GM21825 (cell line): ENCODE measurements around the gene ACVR2B.

Experiments
- ATAC-seq: cut with Tn5 transposase; IDR thresholded peaks from one replicate; pipeline ENCODE4 v1.9.1; 2021; ENCODE audit warnings: mild to moderate bottlenecking, moderate library complexity; ENCODE audit not compliant: unreplicated experiment

Gene ACVR2B

DNA sequence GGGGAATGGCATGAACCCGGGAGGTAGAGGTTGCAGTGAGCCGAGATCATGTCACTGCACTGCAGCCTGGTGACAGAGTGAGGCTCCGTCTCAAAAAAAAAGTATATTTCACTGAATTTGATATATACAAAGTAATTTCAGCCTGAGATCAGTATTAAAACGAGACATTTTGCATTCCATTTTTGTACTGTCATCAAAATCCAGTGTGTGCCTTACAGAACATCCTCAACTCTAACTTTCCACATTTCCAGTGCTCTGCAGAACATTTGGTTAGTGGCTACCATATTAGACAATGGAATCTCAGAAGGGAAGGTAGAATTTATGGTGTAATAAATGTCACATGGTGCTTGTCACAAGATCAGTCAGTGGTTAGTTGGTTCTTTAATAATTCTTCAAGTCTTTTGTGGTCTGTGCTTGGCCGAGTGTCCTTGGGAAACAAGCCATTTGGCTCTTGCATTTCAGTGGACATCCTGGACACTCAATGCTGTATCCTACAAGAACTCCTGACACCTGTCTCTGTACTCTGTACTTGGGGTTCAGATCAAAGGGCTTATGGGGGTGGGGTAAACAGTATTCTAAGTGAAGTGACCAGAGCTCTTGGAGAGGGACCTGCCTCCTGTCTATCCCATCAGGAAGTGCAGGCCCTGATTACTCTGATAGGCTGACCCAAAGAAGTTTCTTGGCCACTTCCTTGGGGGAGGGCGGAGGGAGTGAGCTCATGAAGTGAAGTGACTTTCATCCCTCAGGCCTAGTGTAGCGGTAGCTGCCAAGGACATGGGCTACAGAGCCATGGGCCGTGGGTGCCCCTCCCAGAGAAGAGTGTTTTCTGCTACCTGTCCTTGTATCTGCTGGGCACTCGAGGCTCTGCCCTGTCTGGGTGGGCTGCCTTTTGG, 3.7 kb downstream of the ACVR2B start:
- ATAC-seq = no peak

DNA sequence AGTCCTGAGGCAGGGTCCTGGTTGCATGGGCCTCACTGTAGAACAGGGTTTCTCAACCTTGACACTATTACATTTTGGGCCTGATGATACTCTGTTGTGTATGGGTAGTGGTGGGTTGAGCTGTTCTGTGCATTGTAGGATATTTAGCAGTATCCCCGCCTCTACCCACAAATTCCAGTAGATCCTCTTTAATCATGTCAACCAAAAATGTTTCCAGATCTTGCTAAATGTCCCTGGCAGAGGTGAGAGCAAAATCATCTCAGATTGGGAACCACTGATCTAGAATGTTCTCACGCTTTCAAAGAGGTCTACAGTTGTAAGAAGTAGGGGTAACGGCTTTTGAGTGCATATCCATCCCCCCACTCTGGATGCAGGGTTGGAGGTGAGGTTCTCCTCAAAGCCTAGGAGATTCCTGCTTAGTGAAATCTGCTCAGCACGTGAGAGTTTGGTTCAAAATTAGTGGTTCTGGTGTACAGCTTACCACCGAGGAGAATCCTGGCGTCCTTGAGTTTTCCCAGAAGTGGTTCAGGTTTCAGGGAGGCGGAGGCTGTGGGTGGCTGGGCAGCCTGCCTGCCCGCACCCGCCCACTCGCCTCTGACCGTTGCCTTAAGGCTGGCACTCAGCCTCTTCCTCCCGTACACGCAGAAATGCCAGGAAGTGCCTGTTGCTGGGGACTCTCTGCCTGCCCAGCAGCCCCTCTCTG, 5.3 kb downstream of the ACVR2B start:
- ATAC-seq = no peak

DNA sequence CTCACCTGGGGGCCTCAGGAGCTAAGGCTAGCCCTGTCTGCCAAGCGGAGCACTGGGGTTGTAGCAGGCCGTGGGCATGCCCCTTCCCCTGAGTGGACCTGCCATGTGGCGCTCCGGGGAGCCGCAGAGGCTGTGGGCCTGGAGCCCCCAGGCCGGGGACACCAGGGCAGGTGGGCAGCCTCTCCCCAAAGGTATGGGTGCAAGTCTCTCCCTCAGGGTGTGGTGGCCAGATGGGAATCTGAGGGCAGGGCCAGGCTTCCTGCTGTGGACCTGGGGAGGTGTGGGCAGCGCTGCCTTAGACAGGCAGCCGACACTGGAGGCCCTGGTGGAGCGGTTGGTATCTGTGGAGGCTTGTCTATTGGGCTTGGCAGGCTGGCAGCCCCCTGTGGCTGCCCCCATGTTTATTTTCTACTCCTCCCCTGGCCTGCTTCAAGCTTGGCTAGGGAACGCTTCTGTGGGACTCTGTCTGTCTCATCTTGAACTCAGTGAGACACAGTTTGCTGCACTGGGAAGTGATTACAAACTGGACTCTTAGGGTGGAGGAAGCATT, 5.9 kb downstream of the ACVR2B start:
- ATAC-seq = no peak

DNA sequence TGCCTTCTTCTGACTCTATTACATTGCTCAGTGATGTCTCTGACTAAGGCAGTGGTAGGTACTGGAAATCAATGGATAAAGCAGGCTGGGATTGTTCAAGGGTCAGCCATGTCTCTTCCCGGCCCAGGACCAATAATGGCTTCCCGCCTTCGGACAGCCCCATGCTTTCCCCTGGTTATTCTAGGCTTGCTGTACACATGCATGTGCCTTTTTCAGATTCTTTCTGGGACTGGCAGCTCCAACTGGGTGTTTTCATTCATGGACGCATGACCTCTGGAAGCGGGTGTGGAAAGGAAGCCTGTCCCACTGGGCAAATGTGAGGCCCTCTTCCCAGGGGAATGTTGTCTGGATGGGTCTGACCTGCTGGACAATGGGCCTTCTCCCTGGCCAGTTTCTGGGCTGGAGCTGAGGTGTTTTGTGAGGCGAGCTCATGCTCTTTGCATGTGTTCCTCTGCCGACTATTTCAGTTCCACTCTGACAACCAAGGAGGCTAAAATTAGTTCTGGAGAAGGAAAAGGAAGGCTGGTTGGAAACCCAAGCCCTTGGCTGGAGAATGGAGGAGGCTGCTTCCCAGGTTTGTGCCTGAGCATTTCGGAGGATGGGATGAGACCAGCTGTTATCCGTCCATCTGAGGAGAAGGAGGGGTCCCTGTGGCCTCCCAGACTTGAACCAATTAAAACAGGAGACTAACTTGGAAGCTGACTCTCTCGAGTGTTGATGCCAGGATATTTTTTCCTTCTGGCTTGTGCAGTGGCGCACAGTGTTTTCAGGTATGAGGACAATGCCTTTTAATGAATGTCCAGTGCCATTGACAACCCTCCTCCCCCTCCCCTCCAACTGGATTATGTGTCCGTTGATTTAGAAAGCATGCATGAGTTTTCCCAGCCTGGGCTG, 6.9 kb downstream of the ACVR2B start:
- no peak for ATAC-seq

DNA sequence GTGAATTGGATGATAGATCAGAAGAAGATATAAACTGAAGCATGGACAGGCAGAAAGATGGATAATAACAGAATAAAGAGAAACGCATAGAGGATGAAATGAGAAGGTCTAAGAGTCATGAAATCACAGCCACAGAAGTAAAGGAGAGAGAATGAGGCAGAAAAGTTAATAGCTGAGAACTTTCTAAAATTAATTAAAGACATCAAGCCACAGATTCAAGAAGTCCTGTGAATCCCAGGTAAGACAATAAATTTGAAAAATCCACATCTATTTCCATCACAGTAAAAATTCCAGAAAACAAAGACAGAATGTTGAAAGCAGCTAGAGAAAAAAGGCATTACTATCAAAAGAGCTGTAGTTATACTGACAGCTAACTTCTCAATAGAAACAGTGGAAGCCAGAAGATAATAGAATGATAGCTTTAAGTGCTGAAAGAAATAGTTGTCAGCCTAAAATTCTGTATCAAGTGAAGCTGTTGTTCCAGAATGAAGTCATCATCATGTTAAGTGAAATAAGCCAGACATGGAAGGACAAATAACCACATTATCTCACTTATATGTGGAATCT, 12.0 kb downstream of the ACVR2B start:
- no peak for ATAC-seq

DNA sequence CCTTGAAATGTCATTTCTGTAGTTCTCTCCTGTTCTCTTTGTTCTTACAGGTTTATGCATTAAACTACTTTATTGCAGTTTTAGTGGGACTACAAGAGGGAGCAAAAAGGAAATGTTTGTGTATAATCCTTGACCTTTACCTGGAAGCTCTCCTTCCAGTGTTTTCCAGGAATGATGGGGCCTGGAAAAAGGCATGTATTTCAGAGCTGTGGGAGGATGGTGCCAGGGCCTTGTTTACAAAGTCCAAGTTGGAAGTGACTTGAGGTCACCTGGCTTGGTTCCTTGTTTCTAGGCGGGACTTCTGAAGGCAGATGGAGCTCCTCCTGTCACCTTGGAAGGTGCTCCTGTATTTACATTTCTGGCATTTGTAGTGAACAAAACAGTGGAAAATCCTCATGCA, 15.1 kb downstream of the ACVR2B start:
- ATAC-seq = no peak

DNA sequence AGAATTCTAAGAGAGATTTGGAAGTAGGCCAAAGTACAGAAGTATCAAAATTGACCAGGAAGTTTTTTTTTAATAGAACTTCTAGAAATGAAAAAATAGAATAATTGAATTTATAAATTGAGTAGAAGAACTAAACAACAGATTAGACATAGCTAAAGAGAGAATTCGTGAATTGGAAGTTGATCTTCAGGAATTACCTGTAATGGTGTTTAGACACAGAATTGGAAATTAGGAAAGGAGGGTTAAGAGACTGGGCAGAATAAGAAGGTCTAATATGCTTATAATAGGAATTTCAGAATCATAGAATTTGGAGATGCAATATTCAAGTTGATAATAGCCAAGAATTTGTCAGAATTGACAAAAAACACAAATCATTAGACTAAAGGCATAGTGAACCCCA, 16.2 kb downstream of the ACVR2B start:
- no peak for ATAC-seq

DNA sequence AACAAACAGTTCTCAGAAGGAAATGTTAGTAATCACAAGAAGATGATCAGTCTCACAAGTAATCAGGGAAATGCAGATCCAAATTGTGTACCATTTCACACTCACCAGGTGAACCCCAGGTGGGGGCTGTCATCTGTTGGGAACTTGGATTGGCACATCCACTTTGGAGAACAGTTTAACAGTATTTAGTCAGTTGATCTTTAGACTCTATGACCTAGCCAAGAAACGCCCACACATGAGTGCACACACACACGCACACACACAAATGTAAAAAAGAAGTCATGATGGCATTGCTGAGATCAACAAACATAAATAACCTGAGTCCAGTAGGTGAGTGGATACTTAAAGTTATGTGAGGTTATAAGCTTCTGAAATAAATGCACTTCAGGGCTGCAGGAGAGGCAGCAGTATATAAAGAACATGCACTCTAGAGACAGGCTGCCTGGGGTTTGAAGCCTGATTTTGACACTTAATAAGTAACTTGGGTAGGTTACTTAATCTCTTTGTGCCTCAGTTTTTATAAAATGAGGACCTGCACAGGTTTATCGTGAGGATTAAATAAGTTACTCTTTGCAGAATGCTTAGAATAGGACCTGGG, 17.7 kb downstream of the ACVR2B start:
- ATAC-seq = no peak

DNA sequence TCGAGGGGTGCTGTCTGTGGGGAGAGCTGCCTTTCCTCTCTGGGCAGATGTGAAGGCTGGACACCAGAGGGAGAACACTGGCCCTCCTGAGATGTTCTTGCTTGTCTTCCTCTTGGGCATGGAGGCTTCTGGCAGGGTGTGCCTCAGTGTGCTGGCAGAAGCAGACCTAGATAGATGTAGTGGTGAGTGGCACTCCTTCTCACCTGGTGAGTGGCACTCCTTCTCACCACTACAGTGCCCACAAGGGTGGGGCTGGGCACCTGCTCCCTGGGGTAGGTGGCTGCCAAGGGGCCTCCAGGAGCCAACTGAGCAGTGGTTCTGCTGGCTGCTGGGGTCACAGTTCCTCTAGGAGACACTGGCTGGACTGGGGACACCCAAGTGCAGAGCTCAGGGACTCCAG, 18.7 kb downstream of the ACVR2B start:
- ATAC-seq = no peak

DNA sequence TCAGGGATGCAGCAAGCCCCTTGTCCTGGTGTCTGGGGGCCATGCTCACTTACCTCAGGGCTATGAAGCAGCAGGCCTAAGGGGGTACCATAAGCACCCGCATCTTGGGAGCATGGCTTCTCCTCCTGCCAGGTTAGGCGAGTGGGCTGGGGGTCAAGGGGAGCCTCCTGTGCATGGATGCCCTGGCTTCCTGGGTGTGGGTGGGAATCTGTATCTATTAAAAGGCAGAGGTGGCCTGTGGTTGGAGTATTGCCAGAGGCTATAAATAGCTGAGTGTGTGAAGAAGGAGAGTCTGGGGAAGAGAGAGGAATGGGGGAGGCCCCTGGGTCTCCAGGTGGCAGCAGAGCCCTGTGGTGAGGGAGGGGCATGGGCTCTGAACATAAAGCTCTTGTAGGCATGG, 19.5 kb downstream of the ACVR2B start:
- ATAC-seq = no peak

DNA sequence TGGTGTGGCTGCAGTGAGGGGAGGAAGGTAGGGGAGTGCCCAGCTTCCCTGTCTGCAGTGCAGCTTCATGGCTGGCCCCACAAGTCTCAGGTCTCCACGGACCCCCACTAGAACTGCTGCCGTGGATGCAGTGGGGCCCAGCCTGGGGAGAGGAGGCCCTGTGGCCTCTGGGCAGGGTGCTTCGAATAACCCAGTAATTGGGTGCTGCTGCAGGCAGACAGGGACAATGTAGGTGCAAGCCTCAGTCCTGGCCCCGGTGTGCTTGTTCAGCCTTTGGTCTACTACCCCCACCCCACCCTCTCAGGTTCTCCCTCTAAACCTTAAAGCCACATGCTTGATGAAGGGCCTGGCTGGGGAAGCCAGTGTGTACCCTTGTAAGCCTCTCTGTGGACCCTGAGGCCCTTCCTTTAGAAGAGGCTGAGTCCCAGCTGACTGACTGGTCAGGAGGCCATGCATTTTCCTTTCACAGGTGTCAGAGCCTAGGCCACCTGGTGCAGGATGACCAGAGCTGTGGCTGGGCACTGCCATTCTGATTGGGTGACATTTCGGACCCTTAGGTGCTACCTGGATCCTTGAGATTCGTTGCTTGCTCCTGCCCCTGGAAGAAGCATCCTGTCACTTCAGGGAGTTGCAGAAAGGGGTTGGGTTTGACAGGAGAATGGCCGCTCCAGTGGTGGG, 21.4 kb downstream of the ACVR2B start:
- ATAC-seq = no peak

DNA sequence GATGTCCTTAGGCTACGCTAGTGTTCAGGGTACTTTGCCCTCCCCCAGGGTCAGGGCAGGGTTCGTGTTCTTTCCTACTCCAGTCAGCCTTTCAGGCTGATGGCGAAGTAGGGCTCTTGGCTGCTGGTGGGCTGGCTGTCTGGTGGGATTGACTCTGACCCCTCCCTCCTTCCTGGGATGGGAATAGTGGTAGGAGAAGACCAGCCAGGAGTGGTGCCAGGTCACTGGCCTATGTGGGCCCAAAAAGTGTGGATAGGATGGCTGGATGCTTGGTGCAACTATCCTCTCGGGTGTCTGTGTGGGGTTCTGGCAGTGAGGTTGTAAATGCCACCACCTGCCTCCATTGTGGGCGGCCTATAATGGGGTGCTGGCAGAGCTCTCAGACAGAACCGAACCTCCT, 22.0 kb downstream of the ACVR2B start:
- no peak for ATAC-seq

DNA sequence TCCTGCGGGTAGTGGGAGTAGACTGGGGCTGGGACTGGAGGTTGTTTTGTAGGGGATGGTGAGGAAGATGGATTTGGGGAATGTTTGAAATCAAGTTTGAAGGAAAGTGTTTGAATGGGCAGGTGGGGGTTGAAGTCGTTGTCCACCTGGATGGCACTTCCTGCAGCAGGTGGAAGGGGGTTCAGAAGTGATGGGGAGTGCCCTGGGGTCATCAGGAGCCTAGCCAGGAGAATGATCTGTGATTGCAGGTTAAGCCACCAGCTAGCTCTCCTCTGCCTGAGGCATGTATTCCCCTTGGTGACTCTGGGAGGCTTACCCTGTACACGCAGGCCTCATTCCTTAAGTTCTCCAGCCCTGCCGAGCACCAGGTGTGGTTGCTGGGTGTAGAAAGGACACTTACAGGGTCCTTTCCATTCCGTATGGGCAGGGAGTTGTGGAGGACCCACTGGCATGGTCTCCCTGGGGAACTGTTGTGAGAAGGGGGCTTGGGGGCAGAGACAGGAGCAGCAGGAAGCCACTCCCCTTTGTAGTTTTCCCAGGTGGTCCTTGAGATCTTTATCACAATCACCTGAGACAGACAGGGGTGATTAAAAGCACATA, 22.6 kb downstream of the ACVR2B start:
- ATAC-seq = no peak

DNA sequence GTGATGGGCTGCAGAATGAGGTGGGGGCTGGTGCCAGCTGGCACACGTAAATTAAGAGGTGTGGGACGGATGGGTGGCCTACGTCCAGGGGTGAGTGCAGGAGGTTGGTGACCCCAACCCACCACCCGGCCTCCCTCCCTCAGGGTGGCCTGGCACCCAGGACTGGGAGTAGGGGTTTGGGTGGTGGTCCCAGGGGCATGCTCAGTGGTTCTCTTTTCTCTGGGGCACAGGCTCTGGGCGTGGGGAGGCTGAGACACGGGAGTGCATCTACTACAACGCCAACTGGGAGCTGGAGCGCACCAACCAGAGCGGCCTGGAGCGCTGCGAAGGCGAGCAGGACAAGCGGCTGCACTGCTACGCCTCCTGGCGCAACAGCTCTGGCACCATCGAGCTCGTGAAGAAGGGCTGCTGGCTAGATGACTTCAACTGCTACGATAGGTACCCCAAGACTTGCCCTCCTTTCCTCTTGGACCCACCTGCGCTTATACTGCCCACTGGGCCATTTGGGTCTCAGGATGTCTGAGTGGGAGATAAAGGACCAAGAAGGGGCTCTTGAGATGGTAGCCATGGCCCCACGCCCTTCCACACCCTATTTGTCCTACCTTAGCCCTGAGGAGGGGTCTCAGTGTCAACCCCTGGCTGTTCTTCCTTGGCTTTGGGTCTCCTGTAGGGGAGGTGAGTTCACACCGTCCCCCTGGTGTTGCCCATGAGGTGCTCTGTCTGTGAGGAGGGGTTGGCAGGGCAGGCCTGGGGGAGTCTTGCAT, 23.5 kb downstream of the ACVR2B start:
- ATAC-seq = no peak

DNA sequence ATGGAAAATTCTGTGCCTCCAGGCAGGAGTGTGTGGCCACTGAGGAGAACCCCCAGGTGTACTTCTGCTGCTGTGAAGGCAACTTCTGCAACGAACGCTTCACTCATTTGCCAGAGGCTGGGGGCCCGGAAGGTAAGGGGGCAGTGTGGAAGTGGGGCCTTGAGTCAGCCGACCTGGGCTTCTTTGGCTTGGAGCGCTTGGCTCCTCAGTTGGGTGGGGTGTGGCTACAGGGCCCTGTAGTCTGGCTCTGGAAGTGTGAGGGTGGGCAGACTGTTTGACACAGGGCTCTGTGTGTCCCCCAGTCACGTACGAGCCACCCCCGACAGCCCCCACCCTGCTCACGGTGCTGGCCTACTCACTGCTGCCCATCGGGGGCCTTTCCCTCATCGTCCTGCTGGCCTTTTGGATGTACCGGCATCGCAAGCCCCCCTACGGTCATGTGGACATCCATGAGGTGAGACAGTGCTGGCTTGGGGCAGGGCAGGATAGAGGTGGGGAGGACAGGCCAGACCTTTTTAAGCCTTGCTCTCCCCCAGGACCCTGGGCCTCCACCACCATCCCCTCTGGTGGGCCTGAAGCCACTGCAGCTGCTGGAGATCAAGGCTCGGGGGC, 24.3 kb downstream of the ACVR2B start:
- no peak for ATAC-seq

DNA sequence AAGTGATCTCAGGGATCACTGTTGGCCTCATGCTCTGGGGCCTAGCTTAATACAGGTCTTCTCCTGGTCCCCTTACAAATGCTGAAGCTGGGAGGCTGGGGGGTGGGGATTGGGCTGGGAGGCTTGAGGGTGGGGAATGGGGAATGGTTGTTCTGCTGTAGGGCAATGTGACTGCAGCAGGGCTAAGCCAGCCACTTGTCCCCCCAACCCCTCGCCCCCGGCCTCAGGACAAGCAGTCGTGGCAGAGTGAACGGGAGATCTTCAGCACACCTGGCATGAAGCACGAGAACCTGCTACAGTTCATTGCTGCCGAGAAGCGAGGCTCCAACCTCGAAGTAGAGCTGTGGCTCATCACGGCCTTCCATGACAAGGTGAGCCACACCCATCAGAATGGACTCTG, 25.2 kb downstream of the ACVR2B start:
- no peak for ATAC-seq

DNA sequence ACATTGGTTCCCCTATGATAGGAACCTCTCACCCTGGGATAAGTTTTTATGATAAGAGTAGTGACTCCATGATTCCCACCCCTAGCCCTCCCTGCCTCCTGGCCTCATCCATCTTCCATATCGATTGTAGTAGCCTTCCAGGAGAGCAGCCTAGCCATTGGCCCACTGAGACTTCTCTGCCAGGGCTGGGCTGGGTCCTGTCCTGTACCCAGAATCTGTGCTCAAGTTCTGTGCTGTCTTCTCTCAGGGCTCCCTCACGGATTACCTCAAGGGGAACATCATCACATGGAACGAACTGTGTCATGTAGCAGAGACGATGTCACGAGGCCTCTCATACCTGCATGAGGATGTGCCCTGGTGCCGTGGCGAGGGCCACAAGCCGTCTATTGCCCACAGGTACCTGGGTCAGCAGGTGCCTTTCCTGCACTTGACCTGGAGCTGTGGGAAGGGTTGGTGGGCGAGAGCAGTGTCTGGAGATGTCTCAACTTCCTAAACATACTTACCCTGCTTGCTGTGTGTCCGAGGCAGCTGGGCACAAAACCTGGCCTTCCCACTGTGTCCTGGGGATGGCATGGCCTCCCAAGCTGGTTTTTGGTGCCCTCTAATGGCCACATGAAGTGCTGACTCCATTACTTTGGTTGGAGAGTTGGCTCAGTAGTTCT, 25.9 kb downstream of the ACVR2B start:
- no peak for ATAC-seq

DNA sequence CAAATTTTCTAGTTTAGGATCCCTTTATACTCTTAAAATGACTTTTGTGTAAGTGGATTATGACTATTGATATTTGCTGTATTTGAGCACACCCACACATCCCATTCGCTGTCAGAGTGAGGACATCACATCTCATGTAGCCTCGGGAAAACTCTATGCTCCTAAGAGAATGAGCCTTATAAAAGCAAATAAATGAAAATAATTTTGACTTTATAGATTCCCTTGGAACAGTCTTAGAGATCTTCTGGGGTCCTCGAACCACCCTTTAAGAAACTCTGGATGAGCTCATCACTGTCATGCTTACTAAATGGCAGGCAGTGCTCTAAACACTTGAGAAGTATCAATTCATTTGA, 26.4 kb downstream of the ACVR2B start:
- no peak for ATAC-seq
